NB4 (cell line): ENCODE measurements around the gene CADM1.

Experiments
- POLR2A ChIP-seq: IDR thresholded peaks from 2 replicates; pipeline ENCODE4 v1.6.1; 2011; ENCODE audit warnings: mild to moderate bottlenecking; ENCODE audit not compliant: insufficient read length; ENCODE audit errors: extremely low read depth
- TF ChIP-seq, protein P1 (sequence below): IDR thresholded peaks from one replicate; pipeline ENCODE4 v1.5.1; 2012; ENCODE audit warnings: low read depth, low read length
- TF ChIP-seq, protein P2 (sequence below): IDR thresholded peaks from 2 replicates; pipeline ENCODE4 v1.6.1; 2011; ENCODE audit warnings: low read depth, low read length

DNA sequence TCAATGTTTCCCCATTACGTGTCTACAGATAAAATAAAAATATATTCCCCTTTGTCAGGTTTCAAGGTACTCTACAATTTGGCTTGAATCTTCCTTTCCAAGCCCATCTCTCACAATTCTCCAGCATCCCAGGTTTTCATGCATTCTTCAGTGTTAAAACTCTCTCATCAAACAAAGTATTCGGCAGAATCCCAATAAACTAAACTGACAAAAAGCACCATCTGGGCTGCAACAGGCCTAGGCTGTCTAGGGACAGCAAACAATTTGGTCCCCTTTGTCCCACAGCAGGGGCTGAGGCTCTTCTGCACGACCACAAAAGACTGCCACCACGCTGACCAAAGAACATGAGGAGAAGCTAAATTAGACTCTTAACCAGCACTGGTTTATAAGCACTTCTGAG, 159.4 kb downstream of the CADM1 start:
- TF ChIP-seq, protein P1, sequence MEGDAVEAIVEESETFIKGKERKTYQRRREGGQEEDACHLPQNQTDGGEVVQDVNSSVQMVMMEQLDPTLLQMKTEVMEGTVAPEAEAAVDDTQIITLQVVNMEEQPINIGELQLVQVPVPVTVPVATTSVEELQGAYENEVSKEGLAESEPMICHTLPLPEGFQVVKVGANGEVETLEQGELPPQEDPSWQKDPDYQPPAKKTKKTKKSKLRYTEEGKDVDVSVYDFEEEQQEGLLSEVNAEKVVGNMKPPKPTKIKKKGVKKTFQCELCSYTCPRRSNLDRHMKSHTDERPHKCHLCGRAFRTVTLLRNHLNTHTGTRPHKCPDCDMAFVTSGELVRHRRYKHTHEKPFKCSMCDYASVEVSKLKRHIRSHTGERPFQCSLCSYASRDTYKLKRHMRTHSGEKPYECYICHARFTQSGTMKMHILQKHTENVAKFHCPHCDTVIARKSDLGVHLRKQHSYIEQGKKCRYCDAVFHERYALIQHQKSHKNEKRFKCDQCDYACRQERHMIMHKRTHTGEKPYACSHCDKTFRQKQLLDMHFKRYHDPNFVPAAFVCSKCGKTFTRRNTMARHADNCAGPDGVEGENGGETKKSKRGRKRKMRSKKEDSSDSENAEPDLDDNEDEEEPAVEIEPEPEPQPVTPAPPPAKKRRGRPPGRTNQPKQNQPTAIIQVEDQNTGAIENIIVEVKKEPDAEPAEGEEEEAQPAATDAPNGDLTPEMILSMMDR: no peak
- TF ChIP-seq POLR2A: no peak
- TF ChIP-seq, protein P2, sequence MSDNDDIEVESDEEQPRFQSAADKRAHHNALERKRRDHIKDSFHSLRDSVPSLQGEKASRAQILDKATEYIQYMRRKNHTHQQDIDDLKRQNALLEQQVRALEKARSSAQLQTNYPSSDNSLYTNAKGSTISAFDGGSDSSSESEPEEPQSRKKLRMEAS: no peak
